ENCODE results near the gene TBC1D22A.

Gene TBC1D22A

GRCh38 chr22:46995501-46996360 lies 233.3 kb downstream of the TBC1D22A start:
- Histone ChIP-seq H3K4me1 (ENCODE audit: control insufficient read depth, insufficient read depth, low read length) (peaks cover 11% of the 10 kb centered on the region), H3K27me3 (replicated peaks; ENCODE audit: control insufficient read depth, insufficient read depth, low read length) (no peaks in the 10 kb centered on the region), H3K4me3 (ENCODE audit: low read length) (no peak overlapping the region), H3K9ac (ENCODE audit: low read length) (no peak overlapping the region), H3K36me3 (ENCODE audit: control insufficient read depth, insufficient read depth, low read length, severe bottlenecking) (peaks cover 5% of the 10 kb centered on the region), H3K9me3 (ENCODE audit: control insufficient read depth, low read length) (no peaks in the 10 kb centered on the region)
- DNase-seq (ENCODE audit: low read depth): no peak

- peaks cover 2% of the 10 kb centered on the region for H3K36me3 ChIP-seq (ENCODE audit: control insufficient read depth, insufficient read depth, low read length, severe bottlenecking)
- no peak overlapping the region for H3K9ac ChIP-seq (ENCODE audit: low read length)
- H3K27me3 ChIP-seq (replicated peaks; ENCODE audit: control insufficient read depth, insufficient read depth, low read length): no peaks in the 10 kb centered on the region
- H3K9me3 ChIP-seq (ENCODE audit: control insufficient read depth, low read length): no peaks in the 10 kb centered on the region
- no peak for DNase-seq (ENCODE audit: low read depth)
- no peak overlapping the region for H3K4me3 ChIP-seq (ENCODE audit: low read length)
- peaks cover 11% of the 10 kb centered on the region for H3K4me1 ChIP-seq (ENCODE audit: control insufficient read depth, insufficient read depth, low read length)
Measured at GRCh38 chr22:46996595-46997310, 234.3 kb downstream of the TBC1D22A start.

GRCh38 chr22:46997311-46997970 lies 235.0 kb downstream of the TBC1D22A start:
- Histone ChIP-seq H3K9me3 (ENCODE audit: control insufficient read depth, low read length) (no peaks in the 10 kb centered on the region), H3K4me1 (ENCODE audit: control insufficient read depth, insufficient read depth, low read length) (peaks cover 11% of the 10 kb centered on the region), H3K9ac (ENCODE audit: low read length) (no peak overlapping the region), H3K36me3 (ENCODE audit: control insufficient read depth, insufficient read depth, low read length, severe bottlenecking) (peaks cover 2% of the 10 kb centered on the region), H3K27me3 (replicated peaks; ENCODE audit: control insufficient read depth, insufficient read depth, low read length) (no peaks in the 10 kb centered on the region), H3K4me3 (ENCODE audit: low read length) (no peak overlapping the region)
- DNase-seq (ENCODE audit: low read depth): no peak

GRCh38 chr22:46998331-46998730 lies 235.9 kb downstream of the TBC1D22A start:
- DNase-seq (ENCODE audit: low read depth): no peak
- Histone ChIP-seq H3K9me3 (ENCODE audit: control insufficient read depth, low read length) (no peaks in the 10 kb centered on the region), H3K4me1 (ENCODE audit: control insufficient read depth, insufficient read depth, low read length) (peaks cover 11% of the 10 kb centered on the region), H3K27me3 (replicated peaks; ENCODE audit: control insufficient read depth, insufficient read depth, low read length) (no peaks in the 10 kb centered on the region), H3K36me3 (ENCODE audit: control insufficient read depth, insufficient read depth, low read length, severe bottlenecking) (peaks cover 2% of the 10 kb centered on the region), H3K9ac (ENCODE audit: low read length) (no peak overlapping the region), H3K4me3 (ENCODE audit: low read length) (no peak overlapping the region)

GRCh38 chr22:47000256-47000655 lies 237.8 kb downstream of the TBC1D22A start:
- H3K4me3 ChIP-seq (ENCODE audit: low read length): no peak overlapping the region
- H3K27me3 ChIP-seq (replicated peaks; ENCODE audit: control insufficient read depth, insufficient read depth, low read length): no peaks in the 10 kb centered on the region
- no peak overlapping the region for H3K9ac ChIP-seq (ENCODE audit: low read length)
- no peak for DNase-seq (ENCODE audit: low read depth)
- H3K36me3 ChIP-seq (ENCODE audit: control insufficient read depth, insufficient read depth, low read length, severe bottlenecking): peaks cover 2% of the 10 kb centered on the region
- H3K4me1 ChIP-seq (ENCODE audit: control insufficient read depth, insufficient read depth, low read length): no peaks in the 10 kb centered on the region
- no peaks in the 10 kb centered on the region for H3K9me3 ChIP-seq (ENCODE audit: control insufficient read depth, low read length)

GRCh38 chr22:47000888-47001287 lies 238.4 kb downstream of the TBC1D22A start:
- H3K4me3 ChIP-seq (ENCODE audit: low read length): no peak overlapping the region
- peaks cover 2% of the 10 kb centered on the region for H3K36me3 ChIP-seq (ENCODE audit: control insufficient read depth, insufficient read depth, low read length, severe bottlenecking)
- H3K27me3 ChIP-seq (replicated peaks; ENCODE audit: control insufficient read depth, insufficient read depth, low read length): no peaks in the 10 kb centered on the region
- H3K9me3 ChIP-seq (ENCODE audit: control insufficient read depth, low read length): no peaks in the 10 kb centered on the region
- DNase-seq (ENCODE audit: low read depth): no peak
- H3K4me1 ChIP-seq (ENCODE audit: control insufficient read depth, insufficient read depth, low read length): no peaks in the 10 kb centered on the region
- no peak overlapping the region for H3K9ac ChIP-seq (ENCODE audit: low read length)

GRCh38 chr22:47001288-47001687 lies 238.8 kb downstream of the TBC1D22A start:
- Histone ChIP-seq H3K9me3 (ENCODE audit: control insufficient read depth, low read length) (no peaks in the 10 kb centered on the region), H3K36me3 (ENCODE audit: control insufficient read depth, insufficient read depth, low read length, severe bottlenecking) (peaks cover 2% of the 10 kb centered on the region), H3K4me3 (ENCODE audit: low read length) (no peak overlapping the region), H3K4me1 (ENCODE audit: control insufficient read depth, insufficient read depth, low read length) (no peaks in the 10 kb centered on the region), H3K9ac (ENCODE audit: low read length) (no peak overlapping the region), H3K27me3 (replicated peaks; ENCODE audit: control insufficient read depth, insufficient read depth, low read length) (no peaks in the 10 kb centered on the region)
- no peak for DNase-seq (ENCODE audit: low read depth)

GRCh38 chr22:47002692-47003091 lies 240.2 kb downstream of the TBC1D22A start:
- no peak overlapping the region for H3K9ac ChIP-seq (ENCODE audit: low read length)
- H3K4me3 ChIP-seq (ENCODE audit: low read length): no peak overlapping the region
- H3K4me1 ChIP-seq (ENCODE audit: control insufficient read depth, insufficient read depth, low read length): no peaks in the 10 kb centered on the region
- H3K27me3 ChIP-seq (replicated peaks; ENCODE audit: control insufficient read depth, insufficient read depth, low read length): no peaks in the 10 kb centered on the region
- H3K36me3 ChIP-seq (ENCODE audit: control insufficient read depth, insufficient read depth, low read length, severe bottlenecking): peaks cover 7% of the 10 kb centered on the region
- no peak for DNase-seq (ENCODE audit: low read depth)
- no peaks in the 10 kb centered on the region for H3K9me3 ChIP-seq (ENCODE audit: control insufficient read depth, low read length)

- Histone ChIP-seq H3K4me1 (ENCODE audit: control insufficient read depth, insufficient read depth, low read length) (no peaks in the 10 kb centered on the region), H3K4me3 (ENCODE audit: low read length) (no peak overlapping the region), H3K27me3 (replicated peaks; ENCODE audit: control insufficient read depth, insufficient read depth, low read length) (no peaks in the 10 kb centered on the region), H3K9ac (ENCODE audit: low read length) (no peak overlapping the region), H3K9me3 (ENCODE audit: control insufficient read depth, low read length) (no peaks in the 10 kb centered on the region), H3K36me3 (ENCODE audit: control insufficient read depth, insufficient read depth, low read length, severe bottlenecking) (peaks cover 20% of the 10 kb centered on the region)
- no peak for DNase-seq (ENCODE audit: low read depth)
Measured at GRCh38 chr22:47005506-47006408, 243.3 kb downstream of the TBC1D22A start.

GRCh38 chr22:47006433-47006832 lies 244.0 kb downstream of the TBC1D22A start:
- Histone ChIP-seq H3K27me3 (replicated peaks; ENCODE audit: control insufficient read depth, insufficient read depth, low read length) (no peaks in the 10 kb centered on the region), H3K4me1 (ENCODE audit: control insufficient read depth, insufficient read depth, low read length) (no peaks in the 10 kb centered on the region)
- no peak for DNase-seq (ENCODE audit: low read depth)

More at GRCh38 chr22:47006433-47006832, 244.0 kb downstream of the TBC1D22A start:
- Histone ChIP-seq H3K36me3 (ENCODE audit: control insufficient read depth, insufficient read depth, low read length, severe bottlenecking) (peaks cover 20% of the 10 kb centered on the region), H3K4me3 (ENCODE audit: low read length) (no peak overlapping the region), H3K9me3 (ENCODE audit: control insufficient read depth, low read length) (no peaks in the 10 kb centered on the region), H3K9ac (ENCODE audit: low read length) (no peak overlapping the region)

Measured in adipocyte (in vitro differentiated cells).